NCI-H146 treated with DMSO at 0.1 percent for 48 hours (cell line): ENCODE measurements around the gene OTULINL.
"Not testable (repeated sequence)": the region's sequence is repeated elsewhere in the genome, so short reads cannot be mapped to it uniquely, and the experiment has no call there.

Experiments
- DNase-seq: peaks from one replicate; lab custom pipeline; 2025; ENCODE audit not compliant: unreplicated experiment; lab: John Stamatoyannopoulos, UW

OTULINL gene

DNA sequence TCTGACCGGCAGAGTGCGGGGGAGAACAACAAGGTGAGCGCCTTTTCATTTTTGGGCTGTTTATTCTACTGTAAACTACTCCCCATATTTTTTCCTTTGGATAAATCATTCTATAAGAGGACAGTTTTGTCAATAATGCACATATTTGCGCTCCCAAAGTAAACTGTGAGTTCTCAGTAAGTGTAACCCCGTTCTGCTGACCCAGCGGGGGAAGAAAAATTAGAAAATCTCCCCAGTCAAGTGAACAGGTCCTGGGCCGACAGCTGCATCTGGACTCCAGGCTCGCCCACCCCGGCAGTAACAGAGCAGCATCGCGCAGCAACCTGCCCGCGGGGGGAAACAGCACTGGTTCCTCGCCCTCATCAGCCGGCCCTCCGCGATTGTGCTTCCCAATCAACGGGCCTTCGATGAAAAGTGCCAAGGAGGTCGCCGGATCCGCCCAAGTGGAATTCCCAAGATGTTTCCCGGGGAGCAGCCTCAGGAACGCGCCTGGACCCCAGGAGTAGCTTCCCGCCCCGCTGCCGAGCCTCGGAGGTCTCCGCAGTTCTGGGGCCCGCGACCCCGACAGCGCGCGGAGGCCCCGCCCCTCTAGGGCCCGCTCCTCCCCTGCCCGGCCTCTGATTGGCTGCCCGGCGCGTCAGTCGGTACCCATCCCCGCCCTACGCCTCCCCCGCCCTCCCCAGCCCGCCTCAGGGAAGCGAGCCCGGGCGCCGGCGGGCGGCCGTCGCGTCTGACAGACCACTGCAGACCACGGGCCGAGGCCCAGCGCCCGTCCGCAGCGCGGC is at the start of gene OTULINL:
TSS of gene OTULINL (plus strand) at position 687 of the 785 bp plus-strand sequence. CDS start 103 bp downstream, outside the sequence.
- DNase-seq: peak; percentile 69

GRCh38 chr5:14532180-14532579 is 49.4 kb upstream of the OTULINL start:
- DNase-seq: no peak

DNA sequence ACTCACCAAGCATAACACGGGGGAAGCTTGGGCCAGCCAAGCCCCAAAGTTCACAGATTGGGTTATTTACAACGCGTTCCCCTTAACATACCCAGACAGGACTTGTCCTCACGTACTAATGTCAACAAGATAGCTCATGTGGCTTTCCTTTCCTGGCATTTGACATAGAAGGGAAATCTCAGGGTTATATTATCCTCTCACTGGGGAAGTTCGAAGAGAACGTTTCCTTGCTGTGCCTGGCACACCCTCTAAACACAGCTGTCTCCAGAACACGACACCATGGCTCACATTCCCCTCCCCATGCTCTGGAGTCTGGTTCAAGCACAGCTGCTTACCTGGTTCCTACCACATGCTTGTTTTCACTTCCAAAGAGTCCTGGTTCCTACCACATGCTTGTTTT is 46.8 kb upstream of the OTULINL start:
- DNase-seq: no peak

- DNase-seq: no peak
These were observed 36.3 kb upstream of the OTULINL start for GRCh38 chr5:14545308-14545707.

DNA sequence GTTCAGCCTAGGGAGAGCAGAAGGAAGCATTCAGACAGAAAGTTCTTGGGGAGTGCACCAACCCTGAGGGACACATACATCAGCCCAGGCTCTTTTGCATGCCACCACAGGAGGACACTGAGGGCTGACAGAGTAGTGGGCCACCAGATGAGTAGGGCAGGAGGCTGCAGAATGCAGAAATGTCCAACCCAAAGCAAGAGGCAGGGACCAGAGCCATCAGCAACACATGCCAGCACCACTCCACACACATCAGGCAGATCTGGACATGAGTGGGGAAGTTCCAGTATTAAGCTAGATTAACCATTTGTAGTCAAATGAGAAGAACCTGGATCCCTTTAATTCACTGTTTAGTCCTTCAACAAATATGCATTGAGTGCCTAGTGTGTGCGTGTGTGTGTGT is 35.7 kb upstream of the OTULINL start:
- DNase-seq: no peak

DNA sequence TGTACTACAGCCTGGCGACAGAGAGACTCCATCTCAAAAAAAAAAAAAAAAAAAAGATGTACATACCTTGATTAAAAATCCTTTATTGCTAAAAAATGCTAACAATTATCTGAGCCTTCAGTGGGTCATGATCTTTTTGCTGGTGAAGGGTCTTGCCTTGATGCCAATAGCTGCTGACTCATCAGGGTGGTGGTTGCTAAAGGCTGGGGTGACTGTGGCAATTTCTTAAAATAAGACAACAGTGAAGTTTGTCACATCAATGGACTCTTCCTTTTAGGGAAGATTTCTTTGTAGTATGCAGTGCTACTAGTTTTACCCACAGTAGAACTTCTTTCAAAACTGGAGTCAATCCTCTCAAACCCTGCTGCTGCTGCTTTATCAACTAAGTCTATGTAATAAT is 33.9 kb upstream of the OTULINL start:
- no peak for DNase-seq

DNA sequence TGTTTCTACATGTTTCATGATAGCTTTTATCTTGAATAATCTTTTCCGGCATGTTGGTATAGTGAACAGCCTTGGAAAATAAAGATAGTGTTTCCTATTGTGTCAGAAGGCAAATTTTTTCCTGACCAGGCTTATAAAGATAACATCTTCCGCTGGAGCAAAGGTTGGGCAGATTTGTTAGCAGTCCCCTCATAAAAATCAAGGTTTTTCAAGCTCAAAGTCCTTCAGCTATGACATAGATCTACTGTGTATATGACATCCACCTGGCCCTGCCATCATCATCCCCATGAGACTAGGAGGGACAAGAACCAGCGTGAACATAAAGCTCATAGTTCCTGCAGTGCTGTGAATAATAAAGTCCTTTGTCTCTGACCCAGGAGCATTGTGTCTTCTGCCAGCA is 30.4 kb upstream of the OTULINL start:
- no peak for DNase-seq

- no peak for DNase-seq
These were observed 29.6 kb upstream of the OTULINL start for GRCh38 chr5:14552017-14552416.

DNA sequence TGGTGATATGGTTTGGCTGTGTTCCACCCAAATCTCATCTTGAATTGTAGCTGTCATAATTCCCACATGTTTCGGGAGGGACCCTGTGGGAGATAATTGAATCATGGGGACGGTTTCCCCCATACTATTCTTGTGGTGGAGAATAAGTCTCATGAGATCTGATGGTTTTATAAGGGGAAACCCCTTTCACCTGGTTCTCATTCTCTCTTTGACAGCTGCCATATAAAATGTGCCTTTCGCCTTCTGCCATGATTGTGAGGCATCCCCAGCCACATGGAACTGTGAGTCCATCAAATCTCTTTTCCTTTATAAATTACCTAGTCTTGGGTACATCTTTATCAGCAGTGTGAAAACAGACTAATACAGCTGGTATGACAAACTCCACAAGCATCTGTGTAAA is 27.3 kb upstream of the OTULINL start:
- not testable (repeated sequence) for DNase-seq

GRCh38 chr5:14556015-14556414 is 25.6 kb upstream of the OTULINL start:
- no peak for DNase-seq

DNA sequence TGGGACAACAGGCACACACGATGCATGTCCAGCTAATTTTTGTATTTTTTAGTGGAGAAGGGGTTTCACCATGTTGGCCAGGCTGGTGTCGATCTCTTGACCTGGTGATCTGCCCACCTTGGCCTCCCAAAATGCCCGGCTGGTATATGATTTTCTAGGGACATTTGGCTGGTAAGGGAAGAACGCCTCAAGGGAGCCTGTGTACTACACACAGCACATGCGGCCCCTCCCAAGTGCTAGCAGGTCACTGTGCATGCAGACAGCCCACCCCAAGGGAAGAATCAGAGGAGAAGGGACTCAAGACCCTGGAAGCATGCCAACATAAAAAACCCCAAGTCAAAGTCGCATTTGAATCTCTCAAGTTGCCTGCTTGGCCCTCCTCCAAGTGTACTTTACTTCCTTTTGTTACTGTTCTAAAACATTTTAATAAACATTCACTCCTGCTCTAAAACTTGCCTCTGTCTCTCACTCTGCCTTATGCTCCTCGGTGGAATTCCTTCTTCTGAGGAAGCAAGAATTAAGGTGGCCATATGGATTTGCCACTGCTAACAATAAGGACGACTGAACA is 24.3 kb upstream of the OTULINL start:
- DNase-seq: no peak

DNA sequence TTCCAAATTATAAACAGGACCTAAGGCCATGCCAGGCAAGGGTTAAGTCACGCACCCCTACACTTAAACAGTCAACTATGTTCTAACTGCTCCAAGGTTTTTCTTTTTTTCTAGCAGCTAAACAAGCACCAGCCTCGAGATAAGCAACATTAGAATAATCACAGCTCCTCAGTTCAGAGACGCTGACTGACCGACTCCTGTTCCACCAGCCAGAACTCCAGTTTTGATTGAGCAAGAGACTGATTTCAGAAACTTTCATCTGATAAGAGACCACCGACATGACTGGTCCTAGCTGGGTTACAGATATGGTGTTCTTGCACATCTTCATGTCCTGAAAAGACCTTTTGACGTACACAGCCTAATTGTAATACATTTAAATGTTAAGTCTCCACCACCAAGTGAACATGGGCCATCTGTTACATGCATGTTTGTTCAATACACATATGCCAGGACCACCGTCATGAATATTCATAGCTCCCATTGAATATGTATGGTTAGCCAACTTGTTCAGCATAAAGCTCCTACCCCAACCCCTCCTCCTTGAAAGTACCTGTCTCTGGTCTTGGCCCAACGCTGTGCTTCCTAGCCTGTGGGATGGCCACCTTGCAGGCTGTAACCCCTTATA is 23.7 kb upstream of the OTULINL start:
- DNase-seq: no peak

- DNase-seq: peak; percentile 97
These were observed 21.4 kb upstream of the OTULINL start for GRCh38 chr5:14560091-14560595.

- no peak for DNase-seq
These were observed 19.9 kb upstream of the OTULINL start for GRCh38 chr5:14561741-14562140.

- DNase-seq: no peak
These were observed 13.3 kb upstream of the OTULINL start for GRCh38 chr5:14568333-14568732.

DNA sequence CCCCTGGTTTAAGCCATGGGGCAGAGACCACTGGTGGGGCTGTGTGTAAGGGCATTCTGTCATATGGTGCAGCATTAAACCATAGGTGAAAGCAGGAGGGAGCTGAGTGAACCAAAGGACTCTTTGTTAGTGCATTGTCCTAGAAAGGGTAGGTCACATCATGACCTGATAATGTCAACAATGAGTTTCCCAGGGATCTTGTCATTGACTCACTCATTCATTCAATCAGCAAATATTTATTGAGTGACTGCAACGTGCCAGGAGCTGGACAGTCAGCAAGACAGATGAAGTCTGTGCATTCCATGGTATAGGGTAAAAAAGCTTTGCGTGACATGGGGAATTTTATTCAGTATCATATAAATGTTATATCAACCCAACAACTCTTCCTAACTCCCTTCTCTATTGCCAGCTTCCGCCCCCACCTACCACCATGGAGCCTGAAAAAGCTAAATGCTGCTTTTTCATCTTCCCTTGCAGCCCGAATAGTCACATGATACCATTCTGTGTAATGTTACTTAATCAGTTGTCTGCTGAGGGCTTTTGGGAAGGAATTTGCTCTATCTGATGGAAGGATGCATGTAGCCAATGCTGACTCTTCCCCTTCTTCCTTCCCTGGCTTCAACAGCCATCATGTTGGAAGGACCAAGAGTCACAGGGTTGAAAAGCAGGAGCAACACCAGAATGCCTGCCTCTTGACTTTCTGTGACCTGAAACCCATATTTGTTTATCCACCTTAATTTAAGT is 11.5 kb upstream of the OTULINL start:
- DNase-seq: no peak

GRCh38 chr5:14571901-14572300 is 9.7 kb upstream of the OTULINL start:
- DNase-seq: no peak

DNA sequence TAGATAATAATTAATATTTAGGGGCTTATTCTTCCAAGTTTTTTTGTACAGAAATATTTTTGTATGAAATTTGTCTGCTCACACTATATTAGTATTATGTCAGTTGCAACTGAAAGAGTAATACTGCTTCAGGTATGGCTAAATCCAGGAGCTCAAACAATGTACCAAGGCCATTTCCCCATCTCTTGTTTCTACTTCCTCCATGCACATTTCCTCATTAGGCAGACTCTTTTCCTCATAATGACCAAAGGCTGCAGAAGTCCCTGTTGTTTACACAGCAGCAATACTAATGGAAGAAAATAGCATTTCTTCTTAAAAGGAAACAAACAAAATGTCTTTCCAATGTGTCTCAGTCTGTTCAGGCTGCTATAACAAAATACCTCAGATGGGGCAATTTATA is 9.2 kb upstream of the OTULINL start:
- DNase-seq: no peak

GRCh38 chr5:14572836-14573235 is 8.8 kb upstream of the OTULINL start:
- no peak for DNase-seq

DNA sequence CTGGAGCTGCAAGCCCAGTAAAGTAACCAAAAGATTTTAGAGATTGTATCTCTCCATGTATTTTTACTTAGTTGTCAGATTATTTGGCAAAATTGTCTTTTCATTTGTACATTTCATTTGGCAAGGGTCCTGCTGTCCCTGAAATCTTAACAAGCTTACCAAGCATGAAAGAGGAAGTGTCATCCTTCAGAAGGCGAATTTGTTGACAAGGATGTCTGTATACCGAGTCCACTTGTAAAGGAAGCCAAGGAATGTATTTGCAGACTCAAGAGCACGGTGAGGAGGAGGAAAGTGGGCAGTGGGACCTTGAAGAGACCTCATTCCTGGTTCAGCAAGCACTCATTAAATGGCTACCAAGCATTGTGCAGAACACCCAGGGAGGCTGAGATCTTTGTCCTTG is 7.5 kb upstream of the OTULINL start:
- DNase-seq: no peak

GRCh38 chr5:14574891-14575508 is 6.6 kb upstream of the OTULINL start:
- DNase-seq: no peak
